Measurements from ENCODE around the gene NTN4.
A peak's percentile ranks its signal among the peaks of the same experiment; 100 is the strongest.
"Not testable (repeated sequence)": the region's sequence is repeated elsewhere in the genome, so short reads cannot be mapped to it uniquely, and the experiment has no call there.

Gene NTN4

DNA sequence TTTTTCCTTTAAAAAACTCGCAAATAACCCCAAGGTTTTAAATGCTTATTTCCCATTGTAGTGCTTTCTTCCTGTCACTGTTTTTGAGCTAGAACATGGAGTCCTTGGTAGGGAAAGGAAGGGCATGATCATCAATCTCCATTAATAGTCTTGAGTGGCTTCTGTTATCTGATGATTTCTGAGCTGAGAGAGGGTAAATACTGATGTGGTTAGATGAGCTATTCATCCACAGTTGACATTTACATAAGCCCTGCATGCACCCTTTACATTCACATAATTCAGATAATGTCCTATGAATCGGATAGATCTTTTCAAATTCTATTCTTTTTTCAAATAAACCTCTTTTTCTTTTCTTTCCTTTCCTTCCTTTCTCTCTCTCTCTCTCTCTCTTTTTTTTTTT, 81.4 kb downstream of the NTN4 start:
- DNase-seq (ENCODE audit: low spot score), result no peak

DNA sequence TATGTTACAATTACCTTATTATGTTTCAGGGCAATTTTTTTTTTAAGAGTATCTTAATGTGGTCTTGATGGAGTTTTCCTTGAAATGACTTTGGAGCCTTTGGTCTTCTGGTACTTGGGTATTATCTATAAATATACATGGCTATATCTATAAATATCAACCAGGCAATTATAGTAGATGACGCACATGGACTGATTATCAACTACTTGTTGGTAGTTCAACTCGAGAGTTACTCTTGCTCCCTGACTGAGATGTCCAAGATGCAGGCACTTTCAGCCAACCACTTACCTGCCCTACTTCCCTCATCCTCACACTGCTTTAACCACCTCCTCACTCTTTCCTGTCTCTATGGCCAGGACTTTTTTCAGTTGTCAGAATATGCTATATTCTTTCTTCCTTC, 85.4 kb downstream of the NTN4 start:
- no peak for DNase-seq (ENCODE audit: low spot score)

DNA sequence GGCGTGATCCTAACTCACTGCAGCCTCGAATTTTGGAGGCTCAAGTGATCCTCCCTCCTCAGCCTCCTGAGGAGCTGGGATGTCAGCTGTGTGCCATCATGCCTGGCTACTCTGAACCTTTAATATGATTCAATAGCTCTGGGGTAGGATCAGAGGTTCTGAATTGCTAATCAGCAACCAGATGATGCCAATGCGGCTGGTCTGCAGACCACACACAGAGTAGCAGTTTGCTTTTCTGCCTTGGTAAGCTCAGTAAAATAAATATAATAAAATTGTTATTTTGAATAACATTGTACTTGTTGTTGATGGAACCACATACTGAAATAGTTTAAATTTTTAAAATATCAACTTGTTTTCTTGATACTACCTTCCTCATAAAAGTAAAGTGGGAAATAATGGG, 86.6 kb downstream of the NTN4 start:
- DNase-seq (ENCODE audit: low spot score), result no peak

DNA sequence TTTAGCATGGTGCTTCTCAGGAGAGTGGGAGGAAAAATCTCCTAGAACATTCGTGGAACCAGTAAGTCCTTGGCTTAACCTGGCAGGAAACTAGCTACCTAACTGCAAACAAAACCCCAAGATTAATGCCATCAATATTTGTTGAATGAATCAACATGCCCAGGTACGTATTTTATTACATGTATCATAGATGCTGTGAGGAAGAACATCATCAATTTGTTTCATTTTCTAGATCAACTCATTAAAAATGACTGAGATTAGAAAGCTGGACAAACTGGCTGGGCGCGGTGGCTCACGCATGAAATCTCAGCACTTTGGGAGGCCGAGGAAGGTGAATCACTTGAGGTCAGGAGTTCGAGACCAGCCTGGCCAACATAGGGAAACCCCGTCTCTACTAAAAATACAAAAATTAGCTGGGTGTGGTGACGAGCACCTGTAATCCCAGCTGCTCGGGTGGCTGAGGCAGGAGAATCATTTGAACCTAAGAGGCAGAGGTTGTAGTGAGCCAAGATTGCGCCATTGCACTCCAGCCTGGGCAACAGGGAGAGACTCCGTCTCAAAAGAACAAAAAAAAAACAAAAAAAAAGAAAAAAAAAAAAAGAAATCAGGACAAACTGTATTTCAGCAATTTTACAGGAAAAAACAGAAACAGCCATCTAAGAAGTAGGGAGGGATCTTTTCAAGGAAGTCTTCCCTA, 88.7 kb downstream of the NTN4 start:
- DNase-seq (ENCODE audit: low spot score), result no peak

DNA sequence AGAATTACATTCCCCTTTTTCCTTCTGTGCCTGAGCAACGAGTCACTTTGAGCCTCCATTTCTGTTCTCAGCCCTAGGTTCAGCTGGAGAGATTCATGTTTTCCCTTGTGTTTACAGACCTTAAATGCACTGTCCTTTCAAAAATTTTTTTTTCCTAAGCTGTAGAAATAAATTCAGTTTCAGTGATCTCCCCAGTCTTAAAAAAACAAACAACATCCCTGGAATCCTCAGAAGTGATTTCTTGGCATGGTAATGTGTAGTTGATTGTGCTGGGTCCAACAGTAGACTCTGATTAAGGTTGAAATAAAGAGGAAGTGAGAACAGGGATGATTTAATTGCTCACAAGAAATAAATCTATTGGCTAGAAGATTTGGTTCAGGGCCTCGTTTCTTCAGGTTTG, 89.3 kb downstream of the NTN4 start:
- peak; percentile 1 for DNase-seq (ENCODE audit: low spot score)

DNA sequence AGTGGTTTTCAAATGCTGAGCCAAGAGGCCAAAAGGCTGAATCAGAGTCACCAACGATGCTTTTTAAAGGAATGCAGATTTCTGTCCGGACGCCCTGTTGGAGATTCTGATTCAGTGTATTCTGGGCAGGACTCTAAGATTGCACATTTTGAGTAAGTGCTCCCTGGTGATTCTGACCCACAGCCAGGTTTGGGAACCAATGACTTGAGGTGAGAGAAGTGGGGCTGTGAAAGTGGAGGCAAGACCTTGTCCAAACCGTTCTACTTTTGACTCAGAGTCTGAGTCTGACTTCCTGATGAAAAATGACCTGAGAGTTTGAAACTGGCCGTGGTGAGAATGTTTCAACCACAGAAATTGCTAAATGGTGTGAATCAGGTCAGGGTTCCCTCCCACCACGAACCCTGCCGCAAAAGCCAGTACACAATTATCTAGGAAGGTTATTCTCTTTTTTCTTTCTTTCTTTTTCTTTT, 90.2 kb downstream of the NTN4 start:
- no peak for DNase-seq (ENCODE audit: low spot score)

DNA sequence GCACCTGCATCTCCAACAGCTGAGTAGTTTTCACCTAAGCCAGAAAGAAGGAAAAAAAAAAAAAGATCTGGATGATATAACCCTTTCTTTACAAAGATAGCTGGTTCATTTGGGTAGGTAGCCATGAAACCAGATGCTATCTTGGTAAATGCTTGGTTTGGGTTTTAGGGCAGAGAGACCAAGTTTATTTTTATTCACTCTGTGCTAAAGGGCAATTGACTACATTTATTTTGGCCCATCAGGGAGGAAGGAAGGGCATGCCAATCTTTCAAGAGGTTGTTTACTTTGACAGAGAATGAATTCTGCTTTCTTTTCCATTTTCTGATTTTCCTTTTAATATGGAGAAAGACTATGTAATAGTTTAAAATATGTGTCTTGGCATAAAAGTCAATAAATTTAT, 91.0 kb downstream of the NTN4 start:
- no peak for DNase-seq (ENCODE audit: low spot score)

DNA sequence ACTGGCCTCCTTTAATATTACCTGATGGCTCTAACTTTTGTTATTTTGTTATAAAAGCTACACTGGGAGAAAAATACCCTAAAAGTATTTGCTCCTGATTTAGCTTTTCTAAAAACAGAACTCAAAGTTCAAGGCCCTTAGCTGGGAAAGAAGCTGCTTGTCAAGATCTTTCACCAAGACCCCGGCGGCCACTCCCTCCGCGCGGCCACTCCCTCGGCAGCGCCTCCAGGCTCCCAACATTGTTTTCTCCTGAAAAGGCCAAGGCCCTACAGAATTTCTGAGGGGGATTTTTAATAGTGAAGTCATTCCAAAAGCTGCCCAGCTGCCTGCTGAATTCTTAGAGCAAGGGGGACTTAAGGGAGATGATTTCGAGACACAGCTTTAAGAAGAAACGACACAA, 96.4 kb downstream of the NTN4 start:
- no peak for DNase-seq (ENCODE audit: low spot score)

DNA sequence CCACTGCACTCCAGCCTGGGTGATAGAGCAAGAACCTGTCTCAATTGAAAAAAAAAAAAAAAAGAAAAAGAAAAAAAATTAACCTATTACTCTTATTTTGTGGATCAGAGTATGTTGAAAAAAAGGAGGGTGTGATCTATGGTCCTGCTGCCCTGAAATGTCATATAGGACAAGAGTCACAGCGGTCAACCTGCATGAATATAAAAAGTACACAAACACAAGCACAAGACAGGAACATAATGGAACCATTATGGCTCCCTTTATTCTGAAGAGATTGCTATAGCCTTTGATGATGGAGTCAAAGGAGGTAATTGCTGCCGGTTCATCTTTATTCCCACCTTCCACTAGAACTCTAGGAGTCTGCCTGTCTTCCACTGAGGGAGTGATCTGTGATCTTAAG, 96.9 kb downstream of the NTN4 start:
- DNase-seq (ENCODE audit: low spot score), result no peak

DNA sequence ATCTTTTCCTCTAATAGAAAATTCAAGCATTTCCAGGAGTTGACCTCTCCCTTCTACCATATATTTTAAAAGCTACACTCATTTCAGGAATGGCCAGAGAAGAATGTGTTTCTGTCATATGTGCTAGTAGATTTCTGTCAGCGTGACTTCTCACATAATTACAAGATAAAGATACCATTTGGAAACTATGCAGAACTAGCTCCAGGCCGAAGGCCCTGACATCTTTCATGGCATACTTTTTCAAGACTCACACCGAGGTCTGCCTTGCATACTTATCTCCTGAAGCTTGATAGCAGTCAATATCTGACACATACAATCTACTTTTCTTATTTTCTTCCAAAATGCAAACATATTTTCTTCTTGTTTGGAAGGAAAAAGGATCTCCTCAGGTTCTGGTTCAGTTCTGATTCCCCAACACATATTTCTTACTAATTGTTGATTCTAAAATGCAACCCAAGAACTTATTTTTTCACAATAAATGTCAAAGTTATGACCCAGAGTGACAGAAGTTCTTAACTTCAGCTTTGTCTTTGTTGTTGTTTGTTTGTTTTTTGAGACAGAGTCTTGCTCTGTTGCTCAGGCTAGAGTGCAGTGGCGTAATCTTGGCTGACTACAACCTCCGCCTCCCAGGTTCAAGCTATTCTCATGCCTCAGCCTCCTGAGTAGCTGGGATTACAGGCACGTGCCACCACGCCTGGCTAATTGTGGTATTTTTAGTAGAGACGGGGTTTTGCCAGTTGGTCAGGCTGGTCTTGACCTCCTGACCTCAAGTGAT, 99.5 kb downstream of the NTN4 start:
- DNase-seq (ENCODE audit: low spot score), result no peak

DNA sequence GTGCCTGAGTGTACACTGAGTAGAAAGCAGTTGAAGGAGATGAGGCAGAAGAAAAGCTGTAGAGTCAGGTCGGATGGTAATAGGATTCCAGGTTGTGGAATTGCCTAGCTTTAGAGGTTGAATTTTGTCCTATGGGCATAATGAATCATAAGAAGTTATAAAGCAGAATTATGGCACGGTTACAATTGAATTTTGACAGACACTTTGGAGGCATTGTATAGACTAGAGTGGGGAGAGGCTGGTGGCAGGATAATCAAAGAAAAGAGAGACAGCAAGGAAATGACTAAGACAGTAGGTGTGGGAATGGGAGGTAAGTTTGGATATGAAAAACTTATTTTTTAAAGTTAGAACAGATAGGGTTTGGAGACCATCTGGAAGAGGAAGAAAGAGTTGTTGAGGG, 102.6 kb downstream of the NTN4 start:
- no peak for DNase-seq (ENCODE audit: low spot score)

DNA sequence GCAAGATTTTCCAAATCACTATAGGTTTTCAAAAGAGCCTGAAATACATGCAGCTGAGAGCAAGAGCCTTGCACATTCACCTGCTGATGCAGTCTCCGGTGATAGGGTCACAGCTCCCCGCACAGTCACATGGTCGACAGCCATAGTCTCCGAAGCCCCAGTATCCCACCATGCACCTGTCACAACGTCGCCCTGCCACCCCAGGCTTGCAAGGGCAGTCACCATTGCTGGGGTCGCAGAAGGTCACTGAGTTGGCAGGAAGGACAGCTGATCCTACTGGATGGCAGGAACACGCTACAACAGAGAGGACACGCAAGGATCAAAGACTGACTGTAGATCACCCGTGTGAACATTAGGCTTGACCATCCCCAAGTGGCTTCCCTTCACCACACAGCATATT, 107.1 kb downstream of the NTN4 start:
- no peak for DNase-seq (ENCODE audit: low spot score)

DNA sequence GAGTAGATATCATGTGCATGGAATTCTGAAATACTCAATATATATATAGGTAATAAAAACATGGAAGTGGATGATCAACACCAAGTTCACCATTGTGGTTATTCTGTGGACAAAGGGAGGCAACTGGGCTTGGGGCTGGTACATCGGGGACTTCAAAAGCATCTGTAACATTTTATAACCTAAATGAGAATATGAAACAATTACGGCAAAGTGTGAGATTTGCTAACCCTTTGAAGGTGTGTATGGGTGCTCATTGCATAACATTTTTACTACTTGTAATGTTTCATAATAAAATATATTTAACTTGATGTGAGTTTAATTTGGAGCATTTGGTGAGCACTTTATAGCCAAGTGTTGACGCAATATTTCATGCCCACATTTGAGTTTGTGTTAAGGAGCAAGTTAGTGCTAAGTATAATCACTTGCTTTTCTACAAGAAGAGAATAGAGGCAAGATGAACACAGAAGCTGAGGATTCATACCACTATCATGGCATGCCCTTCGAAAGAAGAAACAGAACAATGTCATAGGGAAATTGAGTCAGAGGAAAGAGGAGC, 109.3 kb downstream of the NTN4 start:
- no peak for DNase-seq (ENCODE audit: low spot score)

DNA sequence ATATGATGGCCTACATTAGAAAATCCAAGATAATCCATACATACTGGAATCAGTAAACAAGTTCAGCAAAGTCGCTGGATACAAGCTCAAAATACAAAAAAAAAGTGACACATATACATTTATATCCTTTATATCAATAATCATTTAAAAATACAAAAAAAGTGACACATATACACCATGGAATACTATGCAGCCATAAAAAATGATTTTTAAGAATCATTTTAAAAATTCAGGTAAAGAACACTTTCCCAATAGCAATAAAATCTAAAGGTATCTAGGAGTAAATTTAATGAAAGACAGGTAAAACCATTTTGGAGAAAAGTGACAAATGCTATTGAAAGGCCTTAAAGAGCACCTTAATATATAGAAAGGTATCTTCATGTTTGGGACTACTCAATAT, 111.9 kb downstream of the NTN4 start:
- DNase-seq (ENCODE audit: low spot score), result no peak

DNA sequence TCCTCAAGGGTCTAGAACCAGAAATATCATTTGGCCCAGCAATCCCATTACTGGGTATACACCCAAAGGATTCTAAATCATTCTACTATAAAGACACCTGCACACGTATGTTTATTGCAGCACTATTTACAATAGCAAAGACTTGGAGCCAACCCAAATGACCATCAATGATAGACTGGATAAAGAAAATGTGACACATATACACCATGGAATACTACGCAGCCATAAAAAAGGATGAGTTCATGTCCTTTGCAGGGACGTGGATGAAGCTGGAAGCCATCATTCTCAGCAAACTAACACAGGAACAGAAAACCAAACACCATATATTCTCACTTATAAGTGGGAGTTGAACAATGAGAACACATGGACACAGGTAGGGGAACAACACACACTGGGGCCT, 112.8 kb downstream of the NTN4 start:
- not testable (repeated sequence) for DNase-seq (ENCODE audit: low spot score)

DNA sequence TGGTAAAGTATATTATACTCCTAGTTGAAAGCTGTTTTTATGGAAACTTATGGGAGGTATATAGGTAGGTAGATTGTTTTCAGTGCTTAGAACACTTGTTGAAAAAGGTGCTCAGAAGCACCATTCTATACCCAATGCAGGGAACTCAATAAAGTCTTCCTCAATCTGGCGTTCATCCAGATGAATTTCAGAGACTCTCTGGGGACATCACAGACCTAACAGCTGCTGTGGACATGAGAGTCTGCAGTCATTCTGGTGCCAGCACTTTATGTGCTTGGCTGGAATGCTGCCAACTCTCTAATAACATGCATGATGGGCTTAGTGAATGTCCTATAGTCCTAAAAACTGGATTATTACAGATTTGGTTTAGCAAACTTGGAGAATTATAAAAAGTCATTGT, 115.9 kb downstream of the NTN4 start:
- no peak for DNase-seq (ENCODE audit: low spot score)

DNA sequence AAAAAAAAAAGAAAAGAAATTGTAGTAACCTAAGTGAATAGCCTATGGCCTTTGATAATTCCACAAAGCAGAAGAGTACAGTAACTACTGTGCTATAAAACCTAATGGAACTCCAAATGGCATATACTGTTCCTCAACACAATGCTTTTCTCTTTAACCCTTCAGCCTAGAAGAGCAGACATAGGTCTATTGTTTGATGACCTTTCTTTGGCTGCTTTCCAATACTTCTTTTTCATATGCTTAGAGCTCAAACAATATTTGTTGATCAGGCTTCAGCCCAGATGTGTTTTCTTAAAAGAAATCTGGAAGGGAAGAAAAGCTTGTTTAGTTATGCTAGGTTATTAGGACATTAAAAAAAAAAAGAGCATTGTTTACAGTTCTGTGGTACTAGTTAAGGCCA, 116.4 kb downstream of the NTN4 start:
- DNase-seq (ENCODE audit: low spot score), result no peak

DNA sequence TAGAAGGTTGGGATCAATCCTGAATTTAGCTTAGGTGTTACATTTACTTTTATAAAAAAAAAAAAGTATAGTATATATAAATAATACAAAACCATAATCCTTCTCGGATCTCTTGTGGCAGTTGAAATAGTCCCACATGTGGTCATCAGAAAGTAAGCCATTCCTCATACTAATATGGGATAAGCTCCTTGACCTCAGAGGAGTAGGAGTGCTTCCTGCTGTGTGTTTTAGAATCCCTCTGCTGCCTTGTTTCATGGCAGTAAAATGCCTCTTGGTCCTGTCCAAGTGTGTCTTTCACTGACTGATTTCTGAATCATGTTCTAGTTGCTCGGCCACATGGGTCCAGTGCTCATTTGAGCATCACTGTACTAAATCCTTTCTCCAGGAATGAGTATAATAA, 117.0 kb downstream of the NTN4 start:
- no peak for DNase-seq (ENCODE audit: low spot score)

DNA sequence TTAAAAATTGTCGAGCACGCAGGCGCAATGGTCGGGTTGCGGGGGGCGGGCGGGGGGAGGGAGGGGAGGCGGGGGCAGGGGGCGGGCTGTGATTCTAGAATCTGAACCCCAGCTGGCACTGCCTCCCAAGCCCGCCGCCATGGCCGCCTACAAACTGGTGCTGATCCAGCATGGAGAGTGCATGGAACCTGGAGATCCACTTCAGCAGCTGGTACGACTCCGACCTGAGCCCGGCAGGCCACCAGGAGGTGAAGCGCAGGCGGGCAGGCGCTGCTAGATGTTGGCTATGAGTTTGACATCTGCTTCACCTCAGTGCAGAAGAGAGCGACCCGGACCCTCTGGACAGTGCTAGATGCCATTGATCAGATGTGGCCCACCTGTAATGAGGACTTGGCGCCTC, 118.4 kb downstream of the NTN4 start:
- no peak for DNase-seq (ENCODE audit: low spot score)

DNA sequence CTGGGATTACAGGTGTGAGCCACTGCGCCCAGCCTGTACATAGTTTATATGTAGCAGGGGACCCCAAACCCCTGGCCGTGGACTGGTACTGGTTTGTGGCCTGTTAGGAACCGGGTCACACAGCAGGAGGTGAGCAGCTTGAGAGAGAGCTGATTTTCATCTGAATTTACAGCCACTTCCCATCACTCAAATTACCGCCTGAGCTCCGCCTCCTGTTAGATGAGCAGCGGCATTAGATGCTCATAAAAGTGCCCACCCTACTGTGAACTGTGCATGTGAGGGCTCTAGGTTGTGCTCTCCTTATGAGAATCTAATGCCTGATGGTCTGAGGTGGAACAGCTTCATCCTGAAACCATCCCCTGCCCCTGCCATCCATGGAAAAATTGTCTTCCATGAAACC, 119.3 kb downstream of the NTN4 start:
- DNase-seq (ENCODE audit: low spot score), result no peak

DNA sequence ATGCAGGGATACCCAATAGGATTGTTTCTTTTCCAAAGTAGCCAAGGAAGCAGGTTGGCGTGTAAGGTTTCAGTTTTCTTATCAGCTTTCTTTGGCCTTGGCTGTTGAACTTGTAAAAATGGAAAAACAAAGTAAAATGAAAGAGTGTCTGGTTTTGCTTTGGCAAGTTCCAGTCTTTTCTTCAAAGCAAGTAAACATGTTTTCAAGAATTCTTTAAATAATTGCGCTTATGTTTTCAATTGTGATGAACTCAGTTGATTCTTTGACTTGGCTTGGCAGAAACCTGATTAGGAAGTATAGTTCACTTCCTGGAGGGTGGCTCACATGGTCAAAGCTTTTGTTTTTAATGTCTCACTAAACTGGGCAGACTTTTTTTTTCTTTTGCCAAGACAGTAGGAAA, 127.0 kb downstream of the NTN4 start:
- no peak for DNase-seq (ENCODE audit: low spot score)

DNA sequence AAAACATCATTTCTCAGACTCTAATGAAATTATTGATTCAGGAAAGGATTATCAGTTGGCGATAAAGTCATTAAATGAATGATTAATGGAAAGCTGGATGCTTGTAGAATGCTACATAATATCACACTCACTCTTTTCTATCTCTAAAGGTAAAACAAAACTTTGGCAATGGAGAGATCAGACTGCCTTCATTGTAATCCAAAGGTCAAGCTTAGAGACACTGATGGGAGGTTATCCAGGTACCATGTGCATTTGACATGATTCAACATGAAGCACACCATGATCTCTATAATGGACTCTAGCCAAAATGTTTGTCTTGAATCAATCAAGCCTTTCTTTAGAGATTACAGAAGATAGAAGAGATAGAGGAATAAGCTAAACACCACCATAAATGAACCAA, 129.2 kb downstream of the NTN4 start:
- no peak for DNase-seq (ENCODE audit: low spot score)

DNA sequence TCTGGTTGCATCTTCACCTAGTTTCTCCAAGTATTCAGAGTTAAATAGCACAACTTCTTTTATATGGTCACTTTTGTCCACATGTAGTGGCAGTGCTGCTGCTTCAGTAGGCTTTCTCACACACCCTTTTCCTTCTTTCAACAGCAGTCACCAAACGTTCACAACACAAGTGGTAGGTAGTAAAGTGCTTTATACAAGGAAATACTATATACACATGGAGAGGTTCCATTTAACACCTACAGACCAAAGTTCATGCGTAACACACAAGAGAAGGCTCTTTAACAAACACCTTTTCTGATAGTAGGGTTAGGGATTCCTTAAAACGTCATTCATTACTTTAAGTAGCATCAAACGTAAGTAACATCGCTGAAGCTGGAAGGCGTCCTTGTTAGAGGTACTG, 132.2 kb downstream of the NTN4 start:
- DNase-seq (ENCODE audit: low spot score), result no peak

DNA sequence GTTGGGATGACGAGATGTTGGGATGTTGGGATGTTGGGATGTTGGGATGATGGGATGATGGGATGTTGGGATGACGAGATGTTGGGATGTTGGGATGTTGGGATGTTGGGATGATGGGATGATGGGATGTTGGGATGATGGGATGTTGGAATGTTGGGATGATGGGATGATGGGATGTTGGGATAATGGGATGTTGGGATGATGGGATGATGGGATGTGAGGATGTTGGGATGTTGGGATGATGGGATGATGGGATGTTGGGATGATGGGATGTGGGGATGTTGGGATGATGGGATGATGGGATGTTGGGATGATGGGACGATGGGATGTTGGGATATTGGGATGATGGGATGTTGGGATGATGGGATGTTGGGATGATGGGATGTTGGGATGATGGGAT, 135.9 kb downstream of the NTN4 start:
- DNase-seq (ENCODE audit: low spot score), result not testable (repeated sequence)
